H1 (cell line): ENCODE measurements around the gene C6orf163. TPM values are rescaled to one million over a fixed set of nuclear protein-coding genes. Genes with fewer than 3 reads are reported as not detected.

Experiments
- KDM1A ChIP-seq: fragments of 200-600, 300-600 bp; sonication (generic); IDR thresholded peaks from 2 replicates; pipeline ENCODE4 v1.7.1; 2016; ENCODE audit warnings: mild to moderate bottlenecking, low read length, borderline replicate concordance
- POLR2A ChIP-seq, 2 experiments: IDR thresholded peaks; 1 replicate in 1 of 2; 2 replicates in 1 of 2; pipeline ENCODE4 v1.6.1; 2011; ENCODE audit warnings: low read depth in 2 of 2, low read length in 2 of 2, mild to moderate bottlenecking in 2 of 2; ENCODE audit errors: control extremely low read depth in 1 of 2
- SAP30 ChIP-seq: fragments of 300-600 bp; sonication (generic); IDR thresholded peaks from 2 replicates; pipeline ENCODE4 v1.7.1; 2012; ENCODE audit warnings: low read length, moderate library complexity, mild to moderate bottlenecking, inconsistent platforms; ENCODE audit not compliant: insufficient read depth, insufficient replicate concordance
- polyA plus RNA-seq, 7 experiments: library from polyadenylated mRNA; depleted of rRNA in 3 of 7; stranded (reverse) in 5 of 7; unstranded in 2 of 7; fragments of >200 nt in 5 of 7; fragments of 200-250 nt in 2 of 7; gene quantifications; 1 replicate in 5 of 7; 2 replicates in 1 of 7; 4 replicates in 1 of 7; pipeline versions ENCODE4 v1.2.1 to v1.2.3, GENCODE V29; 2011 to 2013; ENCODE audit warnings: missing spikeins in 2 of 7, mixed read lengths in 2 of 7
- total RNA-seq: library from RNA; stranded (reverse); fragmentation: NEBNext Ultra II Directional; extraction: Animal tissue kit (Norgen Biotek cat#: 25700); gene quantifications from 2 replicates; pipeline ENCODE4 v1.2.1, GENCODE V29; 2021

Gene C6orf163
- total and polyA plus RNA-seq, 2 of the 8 experiments (the other 6 are each of a cell fraction or from before 2014, with no cell fraction given) = 0.36 to 1.5 TPM

DNA sequence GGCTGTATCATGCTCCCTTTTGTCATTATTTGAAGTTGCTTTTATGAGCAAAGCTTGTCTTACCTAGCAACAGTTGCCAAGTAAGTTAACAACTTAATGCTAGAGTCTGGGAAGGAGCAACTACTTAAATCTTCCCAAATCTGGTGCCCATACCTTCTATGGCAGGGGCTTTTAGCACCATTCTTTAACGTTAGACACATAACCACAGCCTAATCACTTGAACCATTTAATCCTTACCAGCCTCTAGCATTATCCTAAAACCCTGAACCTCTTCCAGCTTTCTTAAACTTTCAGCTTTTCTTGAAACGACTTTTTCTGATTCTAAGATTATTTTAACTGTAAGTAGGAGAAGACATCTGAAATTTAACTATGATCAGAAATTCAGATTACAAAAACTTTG is at the start of gene C6orf163 (continued):
- TF ChIP-seq SAP30 (no peak), KDM1A (no peak), POLR2A (IDR thresholded peaks at IDR 0.05; ENCODE audit: control extremely low read depth in 1 of 2, low read depth in 2 of 2, low read length in 2 of 2) (no peak)
